Cardiac muscle cell (in vitro differentiated cells and primary cell): ENCODE results near the gene ABCB1. TPM values are rescaled to one million over a fixed set of nuclear protein-coding genes. Genes with fewer than 3 reads are reported as not detected.

Experiments used
- DNase-seq, 2 donors: peaks; one replicate each; pipeline versions ENCODE4 v3.0.0 to v3.0.0-alpha.2; 2010 to 2017; ENCODE audit warnings: low read depth in 1 of 2, low spot score in 1 of 2
- H3K27ac ChIP-seq: fragments of 200-600 bp; sonication (generic); 2 replicates; pipeline ENCODE4 v1.5.1; 2016
- H3K27me3 ChIP-seq: fragments of 200-600 bp; sonication (generic); 2 replicates; pipeline ENCODE4 v1.6.0; 2016; ENCODE audit warnings: control low read depth
- H3K36me3 ChIP-seq: fragments of 200-600 bp; sonication (generic); 2 replicates; pipeline ENCODE4 v1.5.1; 2016; ENCODE audit warnings: control low read depth
- H3K4me1 ChIP-seq: fragments of 200-600 bp; sonication (generic); 2 replicates; pipeline ENCODE4 v1.8.1; 2017; ENCODE audit warnings: low read depth, mild to moderate bottlenecking, mixed run types
- H3K4me3 ChIP-seq: fragments of 200-600 bp; sonication (generic); 2 replicates; pipeline ENCODE4 v1.5.1; 2016; ENCODE audit warnings: mild to moderate bottlenecking
- H3K9me3 ChIP-seq: fragments of 200-600 bp; sonication (generic); 2 replicates; pipeline ENCODE4 v1.5.1; 2017; ENCODE audit warnings: low read depth, mild to moderate bottlenecking, control low read depth
- polyA plus RNA-seq: library from polyadenylated mRNA; unstranded; fragments of >200 nt; fragmentation: Nextera tagmentation; extraction: Ambion mirVana; gene quantifications from 2 replicates; pipeline ENCODE4 v1.2.1, GENCODE V29; 2016
- total RNA-seq: library from RNA; depleted of rRNA; stranded (reverse); fragments of >200 nt; gene quantifications from 2 replicates; pipeline ENCODE4 v1.2.3, GENCODE V29; 2016
- TF ChIP-seq, protein P1 (sequence below): IDR thresholded peaks from 2 replicates; pipeline ENCODE4 v1.5.1; 2012; ENCODE audit warnings: low read depth, mild to moderate bottlenecking, low read length

Gene ABCB1
- total RNA-seq (not detected in 2 replicates), polyA plus RNA-seq (0.70 TPM in 1 of 2 replicates, not detected in the other)

- H3K4me3 ChIP-seq = peak within 1 kb of the TSS; percentile 17
- H3K27me3 ChIP-seq = peaks cover 89% of the 10 kb centered on the region
- no peak within 1 kb of the TSS for H3K27ac ChIP-seq
- DNase-seq = peak; percentile 33 to 59
- no peaks in the 10 kb centered on the region for H3K9me3 ChIP-seq
- H3K4me1 ChIP-seq = no peaks in the 10 kb centered on the region
- TF ChIP-seq, protein P1, sequence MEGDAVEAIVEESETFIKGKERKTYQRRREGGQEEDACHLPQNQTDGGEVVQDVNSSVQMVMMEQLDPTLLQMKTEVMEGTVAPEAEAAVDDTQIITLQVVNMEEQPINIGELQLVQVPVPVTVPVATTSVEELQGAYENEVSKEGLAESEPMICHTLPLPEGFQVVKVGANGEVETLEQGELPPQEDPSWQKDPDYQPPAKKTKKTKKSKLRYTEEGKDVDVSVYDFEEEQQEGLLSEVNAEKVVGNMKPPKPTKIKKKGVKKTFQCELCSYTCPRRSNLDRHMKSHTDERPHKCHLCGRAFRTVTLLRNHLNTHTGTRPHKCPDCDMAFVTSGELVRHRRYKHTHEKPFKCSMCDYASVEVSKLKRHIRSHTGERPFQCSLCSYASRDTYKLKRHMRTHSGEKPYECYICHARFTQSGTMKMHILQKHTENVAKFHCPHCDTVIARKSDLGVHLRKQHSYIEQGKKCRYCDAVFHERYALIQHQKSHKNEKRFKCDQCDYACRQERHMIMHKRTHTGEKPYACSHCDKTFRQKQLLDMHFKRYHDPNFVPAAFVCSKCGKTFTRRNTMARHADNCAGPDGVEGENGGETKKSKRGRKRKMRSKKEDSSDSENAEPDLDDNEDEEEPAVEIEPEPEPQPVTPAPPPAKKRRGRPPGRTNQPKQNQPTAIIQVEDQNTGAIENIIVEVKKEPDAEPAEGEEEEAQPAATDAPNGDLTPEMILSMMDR = no peak
- no peaks in the 10 kb centered on the region for H3K36me3 ChIP-seq
These were observed at the start of gene ABCB1 for GRCh38 chr7:87600130-87601124. Gene ABCB1 (minus strand): TSS chr7:87600884. CDS start chr7:87600184, 700 bp downstream.

DNA sequence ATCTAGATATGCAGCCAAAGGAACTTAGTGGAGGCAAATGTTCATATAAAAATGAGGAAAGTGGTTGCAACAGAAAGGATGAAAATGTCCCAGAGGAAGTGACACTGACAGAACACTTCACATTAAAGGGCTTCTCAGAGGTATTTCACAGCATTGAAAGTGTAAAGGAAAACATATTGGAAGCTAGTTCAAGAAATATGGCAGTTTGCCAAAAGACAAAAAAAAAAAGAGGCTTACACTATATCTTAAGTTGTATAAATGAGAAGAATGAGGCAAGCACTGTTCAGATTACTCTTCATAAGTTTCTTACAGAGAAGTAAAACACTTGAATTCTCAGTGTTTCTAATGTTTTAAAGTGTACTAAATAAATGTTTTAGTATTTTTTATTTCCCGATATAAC, 47.6 kb upstream of the ABCB1 start:
- Histone ChIP-seq H3K4me1 (no peaks in the 10 kb centered on the region), H3K36me3 (no peaks in the 10 kb centered on the region), H3K9me3 (no peaks in the 10 kb centered on the region), H3K27ac (no peak overlapping the region), H3K27me3 (no peaks in the 10 kb centered on the region), H3K4me3 (no peak overlapping the region)
- TF ChIP-seq, protein P1 = no peak
- no peak for DNase-seq

DNA sequence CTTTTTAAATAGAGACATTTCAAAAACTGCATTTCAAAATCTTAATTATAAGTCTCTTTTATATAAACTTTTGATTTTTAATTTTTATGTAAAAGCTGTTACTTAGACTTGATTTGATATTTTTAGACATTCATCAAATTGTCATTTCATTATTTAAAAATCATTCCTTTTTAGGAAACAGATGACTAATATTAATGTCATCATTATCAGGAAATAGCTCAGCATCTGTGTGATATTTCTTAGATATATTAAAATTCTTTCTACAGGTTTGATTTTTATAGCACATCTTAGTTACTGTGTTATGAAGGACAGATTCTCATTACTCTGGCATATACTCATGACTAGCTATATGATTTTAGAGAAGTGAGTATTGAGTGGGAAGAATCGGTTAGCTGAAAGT, 44.8 kb upstream of the ABCB1 start:
- no peaks in the 10 kb centered on the region for H3K27me3 ChIP-seq
- DNase-seq = no peak
- H3K9me3 ChIP-seq = no peaks in the 10 kb centered on the region
- no peaks in the 10 kb centered on the region for H3K4me1 ChIP-seq
- H3K4me3 ChIP-seq = no peak overlapping the region
- no peaks in the 10 kb centered on the region for H3K36me3 ChIP-seq
- TF ChIP-seq, protein P1 = no peak
- no peak overlapping the region for H3K27ac ChIP-seq

DNA sequence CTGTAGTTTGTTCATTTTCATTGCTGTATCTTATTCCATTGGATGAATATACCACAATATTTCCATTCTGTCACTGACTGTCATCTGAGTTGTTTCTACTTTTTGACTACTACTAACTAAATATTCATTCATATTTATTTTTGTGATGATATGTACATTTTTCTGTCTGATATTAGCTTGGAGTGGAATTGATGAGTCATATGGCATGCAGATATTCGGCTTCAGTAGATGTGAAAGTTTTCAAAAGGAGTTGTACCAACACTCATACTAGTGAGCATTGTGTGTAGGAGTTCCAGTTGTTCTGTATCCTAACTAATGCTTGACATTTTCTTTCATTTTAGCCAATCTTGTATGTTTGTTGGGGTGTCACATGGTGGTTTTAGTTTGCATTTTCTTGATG, 35.2 kb upstream of the ABCB1 start:
- Histone ChIP-seq H3K27me3 (peaks cover 1% of the 10 kb centered on the region), H3K4me3 (no peak overlapping the region), H3K36me3 (no peaks in the 10 kb centered on the region), H3K27ac (no peak overlapping the region), H3K9me3 (no peaks in the 10 kb centered on the region), H3K4me1 (no peaks in the 10 kb centered on the region)
- TF ChIP-seq, protein P1 = no peak
- DNase-seq = no peak

DNA sequence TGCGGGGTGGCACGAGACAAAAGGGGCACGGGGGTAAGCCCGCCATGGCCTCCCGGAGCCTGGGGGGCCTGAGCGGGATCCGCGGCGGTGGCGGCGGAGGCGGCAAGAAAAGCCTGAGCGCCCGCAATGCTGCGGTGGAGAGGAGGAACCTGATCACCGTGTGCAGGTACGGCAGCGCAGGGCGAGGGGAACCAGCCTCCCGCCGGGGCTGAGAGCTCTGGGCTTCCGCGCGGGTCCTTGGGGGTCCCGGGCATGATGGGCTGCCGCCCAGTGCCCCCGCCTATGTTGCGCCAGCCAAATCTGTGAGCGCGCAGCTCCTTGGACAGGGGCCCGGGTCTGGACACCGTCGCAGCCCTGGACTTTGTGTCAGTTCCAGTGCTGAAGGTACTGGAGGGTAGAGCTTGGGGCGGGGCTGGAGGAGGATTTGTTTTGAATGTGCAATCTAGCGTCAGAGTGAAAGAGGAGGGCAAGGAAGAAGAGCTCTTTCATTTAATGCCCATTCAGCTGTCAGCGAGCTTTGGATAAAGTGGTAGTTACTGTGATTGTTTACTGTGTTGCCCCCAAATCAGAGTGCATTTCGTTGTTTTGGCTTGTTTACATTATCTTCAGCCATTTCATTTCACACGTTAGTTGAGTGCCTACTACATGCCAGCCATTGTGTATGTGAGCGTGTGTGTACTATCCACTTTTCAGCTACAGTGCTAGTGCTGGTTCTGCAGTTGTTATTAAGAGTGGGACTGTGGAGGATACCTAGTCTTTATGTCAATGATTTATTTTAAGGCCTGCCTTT, 28.3 kb upstream of the ABCB1 start:
- peak; percentile 9 to 51 for DNase-seq
- peaks cover 39% of the 10 kb centered on the region for H3K27me3 ChIP-seq
- no peaks in the 10 kb centered on the region for H3K4me1 ChIP-seq
- peak overlapping the region; percentile 67 for H3K4me3 ChIP-seq
- H3K27ac ChIP-seq = no peak overlapping the region
- H3K9me3 ChIP-seq = no peaks in the 10 kb centered on the region
- H3K36me3 ChIP-seq = no peaks in the 10 kb centered on the region
- TF ChIP-seq, protein P1 = no peak
